Osteocyte (in vitro differentiated cells): ENCODE measurements around the gene SNX25. TPM values are rescaled to one million over a fixed set of nuclear protein-coding genes. Genes with fewer than 3 reads are reported as not detected.

ENCODE experiments used
- DNase-seq: peaks from one replicate; pipeline ENCODE4 v3.0.0; 2021; ENCODE audit warnings: mixed read lengths; ENCODE audit not compliant: unreplicated experiment; ENCODE audit errors: extremely low spot score
- H3K27ac Mint-ChIP-seq: one replicate; pipeline ENCODE4 v1.8.0; 2021; ENCODE audit warnings: mild to moderate bottlenecking, mixed read lengths; ENCODE audit not compliant: unreplicated experiment
- H3K27me3 Mint-ChIP-seq: one replicate; pipeline ENCODE4 v1.8.0; 2021; ENCODE audit warnings: mixed read lengths; ENCODE audit not compliant: unreplicated experiment
- H3K36me3 Mint-ChIP-seq: one replicate; pipeline ENCODE4 v1.8.0; 2021; ENCODE audit warnings: mixed read lengths; ENCODE audit not compliant: unreplicated experiment
- H3K4me1 Mint-ChIP-seq: one replicate; pipeline ENCODE4 v1.8.0; 2021; ENCODE audit warnings: mixed read lengths; ENCODE audit not compliant: unreplicated experiment
- H3K4me3 Mint-ChIP-seq: one replicate; pipeline ENCODE4 v1.8.0; 2021; ENCODE audit warnings: mild to moderate bottlenecking, moderate library complexity, mixed read lengths; ENCODE audit not compliant: unreplicated experiment
- H3K9me3 Mint-ChIP-seq: one replicate; pipeline ENCODE4 v1.8.0; 2021; ENCODE audit warnings: mixed read lengths; ENCODE audit not compliant: unreplicated experiment
- total RNA-seq: library from RNA; stranded (reverse); gene quantifications from 2 replicates; pipeline ENCODE4 v1.2.1, GENCODE V29; 2021
- TF ChIP-seq, protein P1 (sequence below): fragments of 200-600 bp; sonication (generic); IDR thresholded peaks from 2 replicates; pipeline ENCODE4 v1.5.0; 2021; ENCODE audit warnings: antibody characterized with exemption, mild to moderate bottlenecking, moderate library complexity

The SNX25 gene
- total RNA-seq, 1 donor from 2014 or later = 44.4 TPM

DNA sequence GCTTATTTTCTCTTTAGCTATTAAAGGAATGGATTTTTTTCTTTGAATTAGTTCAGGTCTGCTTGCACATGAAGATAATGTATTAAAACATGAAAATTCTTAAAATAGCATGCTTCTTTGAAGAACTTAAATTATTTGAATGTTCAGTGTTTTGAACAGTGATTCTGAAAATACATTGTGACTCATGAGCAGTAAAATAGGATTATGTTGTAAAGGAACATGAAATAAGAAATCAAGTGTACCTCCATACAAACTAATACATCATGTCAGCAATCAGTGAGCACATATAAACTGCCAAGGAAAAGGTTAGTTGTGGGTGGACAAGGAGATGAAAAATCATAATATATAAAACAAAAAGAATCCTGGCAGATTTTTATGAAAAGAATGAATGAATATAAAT, 66.1 kb downstream of the SNX25 start:
- H3K27me3 Mint-ChIP-seq = no peaks in the 10 kb centered on the region
- peaks cover 16% of the 10 kb centered on the region for H3K4me1 Mint-ChIP-seq
- DNase-seq = no peak
- no peaks in the 10 kb centered on the region for H3K9me3 Mint-ChIP-seq
- H3K36me3 Mint-ChIP-seq = peaks cover 17% of the 10 kb centered on the region
- H3K27ac Mint-ChIP-seq = peak overlapping the region; percentile 38
- H3K4me3 Mint-ChIP-seq = no peak overlapping the region
- TF ChIP-seq, protein P1, sequence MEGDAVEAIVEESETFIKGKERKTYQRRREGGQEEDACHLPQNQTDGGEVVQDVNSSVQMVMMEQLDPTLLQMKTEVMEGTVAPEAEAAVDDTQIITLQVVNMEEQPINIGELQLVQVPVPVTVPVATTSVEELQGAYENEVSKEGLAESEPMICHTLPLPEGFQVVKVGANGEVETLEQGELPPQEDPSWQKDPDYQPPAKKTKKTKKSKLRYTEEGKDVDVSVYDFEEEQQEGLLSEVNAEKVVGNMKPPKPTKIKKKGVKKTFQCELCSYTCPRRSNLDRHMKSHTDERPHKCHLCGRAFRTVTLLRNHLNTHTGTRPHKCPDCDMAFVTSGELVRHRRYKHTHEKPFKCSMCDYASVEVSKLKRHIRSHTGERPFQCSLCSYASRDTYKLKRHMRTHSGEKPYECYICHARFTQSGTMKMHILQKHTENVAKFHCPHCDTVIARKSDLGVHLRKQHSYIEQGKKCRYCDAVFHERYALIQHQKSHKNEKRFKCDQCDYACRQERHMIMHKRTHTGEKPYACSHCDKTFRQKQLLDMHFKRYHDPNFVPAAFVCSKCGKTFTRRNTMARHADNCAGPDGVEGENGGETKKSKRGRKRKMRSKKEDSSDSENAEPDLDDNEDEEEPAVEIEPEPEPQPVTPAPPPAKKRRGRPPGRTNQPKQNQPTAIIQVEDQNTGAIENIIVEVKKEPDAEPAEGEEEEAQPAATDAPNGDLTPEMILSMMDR = no peak

DNA sequence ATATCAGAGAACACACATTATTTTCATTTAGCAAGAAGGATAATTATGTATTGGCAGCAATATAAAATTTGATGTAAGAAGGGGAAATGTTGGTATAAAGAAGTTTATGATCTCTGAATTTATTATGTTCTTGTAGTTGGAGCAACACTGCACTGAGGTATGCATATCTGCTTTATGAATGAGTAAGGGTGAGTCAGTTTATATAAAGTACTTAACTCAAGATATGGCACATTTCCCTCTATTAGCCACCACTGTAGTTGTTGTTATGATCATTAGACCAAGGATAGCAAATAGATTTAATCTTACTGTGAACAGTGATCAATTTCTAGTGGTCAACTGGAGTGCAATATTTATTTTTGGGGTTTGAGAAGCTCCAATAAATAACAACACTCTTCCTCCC, 66.6 kb downstream of the SNX25 start:
- TF ChIP-seq, protein P1 = no peak
- Mint-ChIP-seq H3K27me3 (no peaks in the 10 kb centered on the region), H3K4me3 (no peak overlapping the region), H3K27ac (no peak overlapping the region), H3K36me3 (peaks cover 19% of the 10 kb centered on the region), H3K4me1 (peaks cover 21% of the 10 kb centered on the region), H3K9me3 (no peaks in the 10 kb centered on the region)
- no peak for DNase-seq

DNA sequence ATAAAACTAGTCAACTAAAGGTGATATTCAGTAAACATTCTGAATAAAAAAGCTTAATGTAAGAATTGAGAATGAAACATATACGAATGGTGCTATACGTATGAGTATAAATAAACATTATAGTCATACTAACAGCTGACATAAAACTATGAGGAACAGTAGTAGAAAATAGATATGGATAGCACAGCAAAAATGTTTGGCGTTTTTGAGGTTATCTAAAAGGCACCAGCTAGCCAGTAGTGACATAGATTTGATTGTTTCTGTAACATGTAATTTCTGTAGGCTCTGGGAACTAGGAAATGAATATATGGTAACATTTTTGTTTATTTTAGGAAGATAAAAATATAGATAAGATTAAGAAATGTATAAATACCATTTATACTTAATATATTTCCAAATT, 69.3 kb downstream of the SNX25 start:
- peak overlapping the region; percentile 3 for H3K27ac Mint-ChIP-seq
- TF ChIP-seq, protein P1 = no peak
- no peaks in the 10 kb centered on the region for H3K27me3 Mint-ChIP-seq
- DNase-seq = no peak
- H3K36me3 Mint-ChIP-seq = peaks cover 17% of the 10 kb centered on the region
- peaks cover 43% of the 10 kb centered on the region for H3K4me1 Mint-ChIP-seq
- no peak overlapping the region for H3K4me3 Mint-ChIP-seq
- no peaks in the 10 kb centered on the region for H3K9me3 Mint-ChIP-seq

DNA sequence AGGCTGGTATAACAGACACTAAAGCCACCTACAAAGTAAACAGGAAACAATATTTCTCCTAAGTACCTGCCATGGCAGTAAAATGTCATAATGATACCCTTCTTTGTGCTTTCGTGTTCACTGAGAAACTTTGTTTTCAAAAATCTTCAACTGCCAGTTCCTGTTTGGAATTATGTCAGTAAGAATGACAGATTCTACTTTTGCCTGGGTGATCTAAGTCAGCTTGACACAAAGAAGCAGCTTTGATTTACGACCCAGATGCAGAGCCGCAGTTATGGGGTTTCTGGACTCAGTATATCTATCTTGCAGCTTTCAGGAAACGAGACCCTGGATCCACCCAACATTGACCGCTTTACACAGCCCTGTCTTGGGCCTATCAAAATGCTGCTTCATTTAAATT, 71.2 kb downstream of the SNX25 start:
- Mint-ChIP-seq H3K36me3 (peaks cover 16% of the 10 kb centered on the region), H3K4me3 (no peak overlapping the region), H3K27me3 (no peaks in the 10 kb centered on the region), H3K27ac (peak overlapping the region; percentile 84), H3K4me1 (peaks cover 46% of the 10 kb centered on the region), H3K9me3 (no peaks in the 10 kb centered on the region)
- TF ChIP-seq, protein P1 = no peak
- no peak for DNase-seq

DNA sequence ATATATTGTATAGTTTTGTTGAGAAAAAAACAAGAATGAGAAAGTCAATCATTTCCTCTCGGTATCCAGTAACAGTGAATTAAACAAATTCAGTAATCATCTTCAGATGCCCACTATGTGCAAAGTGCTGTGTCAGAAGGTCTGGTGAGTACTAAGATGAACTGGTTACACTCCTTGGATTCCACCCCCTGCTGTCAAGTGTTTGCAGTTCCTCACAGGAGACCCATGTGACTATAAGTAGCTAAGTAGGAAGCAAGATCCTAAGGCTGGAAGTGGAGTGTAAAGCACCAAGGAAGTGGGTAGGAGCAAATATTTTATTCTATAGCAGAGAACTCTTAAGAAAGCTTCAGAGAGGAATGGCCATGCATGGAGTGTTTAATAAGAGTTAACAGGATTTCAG, 73.6 kb downstream of the SNX25 start:
- DNase-seq = no peak
- TF ChIP-seq, protein P1 = no peak
- no peaks in the 10 kb centered on the region for H3K9me3 Mint-ChIP-seq
- H3K4me1 Mint-ChIP-seq = peaks cover 58% of the 10 kb centered on the region
- H3K4me3 Mint-ChIP-seq = no peak overlapping the region
- H3K27ac Mint-ChIP-seq = peak overlapping the region; percentile 45
- no peaks in the 10 kb centered on the region for H3K27me3 Mint-ChIP-seq
- peaks cover 7% of the 10 kb centered on the region for H3K36me3 Mint-ChIP-seq
